ENCODE results near the gene HPS4.

The HPS4 gene

DNA sequence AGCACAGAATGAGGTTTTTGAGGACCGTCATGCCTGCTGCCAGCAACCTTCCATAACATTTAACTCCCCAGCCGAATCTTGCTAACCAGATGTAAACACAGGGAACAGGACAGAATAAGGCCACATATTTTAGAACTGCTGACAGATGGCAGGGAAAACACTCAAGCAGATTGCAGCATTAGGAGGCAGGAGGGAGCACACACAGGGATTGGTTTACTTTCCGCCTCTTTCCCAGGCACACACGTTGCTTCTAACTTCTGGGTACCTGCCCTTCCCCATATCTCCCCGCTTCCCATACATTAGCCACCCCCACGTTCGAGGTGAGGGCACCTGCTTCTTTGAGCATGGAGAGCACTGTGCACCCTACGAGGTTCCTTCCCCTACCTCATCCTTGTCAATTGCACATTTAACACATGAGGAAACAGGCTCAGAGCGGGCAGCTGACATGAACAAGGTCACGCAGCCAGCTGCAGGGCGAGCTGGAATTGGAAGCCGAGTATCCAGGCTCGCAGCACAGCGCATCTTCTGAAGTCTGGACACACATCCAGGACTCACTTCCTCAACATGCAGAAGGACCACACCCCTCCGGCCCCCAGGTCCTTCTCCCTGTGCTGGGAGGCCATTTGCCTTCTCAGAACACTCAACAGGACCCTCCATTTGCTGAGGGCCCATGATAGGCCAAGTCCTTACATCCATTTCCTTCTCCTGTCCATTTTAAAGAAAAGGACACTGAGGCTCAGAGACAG, 35.8 kb downstream of the HPS4 start:
- Histone ChIP-seq H3K4me1 (ENCODE audit: insufficient read depth, low read length) (no peaks in the 10 kb centered on the region), H4K20me1 (ENCODE audit: insufficient read depth, low read length) (peaks cover 9% of the 10 kb centered on the region), H2AFZ (ENCODE audit: low read depth, low read length) (no peak overlapping the region), H3K79me2 (ENCODE audit: insufficient read depth, low read length) (no peaks in the 10 kb centered on the region), H3K27me3 (ENCODE audit: insufficient read depth, low read length, poor library complexity) (no peaks in the 10 kb centered on the region), H3K36me3 (ENCODE audit: insufficient read depth, low read length) (peaks cover 35% of the 10 kb centered on the region), H3K27ac (ENCODE audit: low read length) (no peak overlapping the region), H3K4me2 (ENCODE audit: insufficient read depth, low read length) (no peak overlapping the region), H3K9ac (ENCODE audit: low read depth, low read length) (no peak overlapping the region), H3K4me3 (ENCODE audit: low read depth in 1 of 2, low read length in 2 of 2) (no peak overlapping the region), H3K9me3 (ENCODE audit: insufficient read depth, low read length, severe bottlenecking) (no peaks in the 10 kb centered on the region)
- TF ChIP-seq CTCF (IDR thresholded peaks at IDR 0.05; ENCODE audit: borderline replicate concordance, extremely low read depth, low read length, poor library complexity, severe bottlenecking) (no peak), EZH2 (IDR thresholded peaks at IDR 0.05; ENCODE audit: borderline replicate concordance, low read depth, low read length, severe bottlenecking) (no peak)
- DNase-seq (no peak), ATAC-seq (ENCODE audit: insufficient read depth, low read depth) (no peak)

GRCh38 chr22:26446808-26447515, 36.6 kb downstream of the HPS4 start:
- Histone ChIP-seq H2AFZ (ENCODE audit: low read depth, low read length) (no peak overlapping the region), H3K27me3 (ENCODE audit: insufficient read depth, low read length, poor library complexity) (no peaks in the 10 kb centered on the region), H3K4me1 (ENCODE audit: insufficient read depth, low read length) (no peaks in the 10 kb centered on the region), H3K79me2 (ENCODE audit: insufficient read depth, low read length) (no peaks in the 10 kb centered on the region), H3K36me3 (ENCODE audit: insufficient read depth, low read length) (peaks cover 28% of the 10 kb centered on the region), H3K4me2 (ENCODE audit: insufficient read depth, low read length) (no peak overlapping the region), H3K9me3 (ENCODE audit: insufficient read depth, low read length, severe bottlenecking) (no peaks in the 10 kb centered on the region), H4K20me1 (ENCODE audit: insufficient read depth, low read length) (peaks cover 9% of the 10 kb centered on the region), H3K27ac (ENCODE audit: low read length) (no peak overlapping the region), H3K4me3 (ENCODE audit: low read depth in 1 of 2, low read length in 2 of 2) (no peak overlapping the region), H3K9ac (ENCODE audit: low read depth, low read length) (no peak overlapping the region)
- no peak for DNase-seq
- ATAC-seq (ENCODE audit: insufficient read depth, low read depth) = no peak
- TF ChIP-seq CTCF (IDR thresholded peaks at IDR 0.05; ENCODE audit: borderline replicate concordance, extremely low read depth, low read length, poor library complexity, severe bottlenecking) (no peak), EZH2 (IDR thresholded peaks at IDR 0.05; ENCODE audit: borderline replicate concordance, low read depth, low read length, severe bottlenecking) (no peak)

DNA sequence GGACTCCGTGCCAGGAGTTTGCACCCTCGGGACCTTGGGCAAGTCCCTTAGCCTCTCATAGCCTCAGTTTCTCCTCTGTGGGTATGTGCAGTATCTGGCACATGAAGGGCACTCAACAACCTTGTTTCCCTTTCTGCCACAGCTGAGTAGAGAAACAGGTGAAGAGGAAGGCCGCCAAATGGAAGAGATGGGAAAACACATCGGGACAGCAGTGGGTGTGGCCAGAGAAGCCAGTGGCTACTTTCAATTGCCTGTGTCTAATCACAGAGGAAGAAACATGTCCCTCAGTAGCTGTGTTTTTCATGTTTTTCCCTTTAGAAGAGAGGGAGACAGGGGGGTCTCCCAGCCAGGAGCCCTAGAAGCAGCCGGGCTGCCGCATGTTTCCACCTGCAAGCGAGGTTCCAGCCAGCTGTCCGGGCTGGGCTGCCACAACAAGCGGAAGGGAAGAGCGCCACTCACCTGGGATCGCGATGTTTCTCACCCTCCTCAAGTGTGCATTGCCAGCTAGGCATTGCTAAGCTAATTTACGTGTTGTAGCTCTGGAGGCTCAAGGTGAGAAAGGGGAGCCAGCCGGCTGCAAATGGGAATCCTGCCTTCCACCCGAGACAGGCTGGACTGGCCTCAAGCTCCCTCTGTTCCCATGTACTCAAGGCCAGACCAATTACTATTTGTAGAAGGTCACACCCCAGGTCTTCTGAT, 37.9 kb downstream of the HPS4 start:
- ATAC-seq (ENCODE audit: insufficient read depth, low read depth) (no peak), DNase-seq (no peak)
- Histone ChIP-seq H3K9ac (ENCODE audit: low read depth, low read length) (no peak overlapping the region), H3K4me1 (ENCODE audit: insufficient read depth, low read length) (no peaks in the 10 kb centered on the region), H3K27me3 (ENCODE audit: insufficient read depth, low read length, poor library complexity) (no peaks in the 10 kb centered on the region), H4K20me1 (ENCODE audit: insufficient read depth, low read length) (peaks cover 6% of the 10 kb centered on the region), H3K4me3 (ENCODE audit: low read depth in 1 of 2, low read length in 2 of 2) (no peak overlapping the region), H3K27ac (ENCODE audit: low read length) (no peak overlapping the region), H3K9me3 (ENCODE audit: insufficient read depth, low read length, severe bottlenecking) (no peaks in the 10 kb centered on the region), H2AFZ (ENCODE audit: low read depth, low read length) (no peak overlapping the region), H3K79me2 (ENCODE audit: insufficient read depth, low read length) (no peaks in the 10 kb centered on the region), H3K36me3 (ENCODE audit: insufficient read depth, low read length) (peaks cover 15% of the 10 kb centered on the region), H3K4me2 (ENCODE audit: insufficient read depth, low read length) (no peak overlapping the region)
- TF ChIP-seq CTCF (IDR thresholded peaks at IDR 0.05; ENCODE audit: borderline replicate concordance, extremely low read depth, low read length, poor library complexity, severe bottlenecking) (no peak), EZH2 (IDR thresholded peaks at IDR 0.05; ENCODE audit: borderline replicate concordance, low read depth, low read length, severe bottlenecking) (no peak)
